BE2C (cell line): ENCODE results near the gene FMNL2.

Experiments
- DNase-seq: peaks from one replicate; pipeline ENCODE4 v3.0.0-alpha.2; 2020
- H3K27me3 ChIP-seq: fragments of 250-450 bp; sonication (Bioruptor Pico); 2 replicates; pipeline ENCODE4 v1.5.1; 2020; ENCODE audit warnings: mild to moderate bottlenecking
- H3K36me3 ChIP-seq: fragments of 250-450 bp; sonication (Bioruptor Pico); 2 replicates; pipeline ENCODE4 v1.5.1; 2020; ENCODE audit warnings: mild to moderate bottlenecking
- H3K4me1 ChIP-seq: fragments of 250-450 bp; sonication (Bioruptor Pico); 2 replicates; pipeline ENCODE4 v1.5.1; 2020
- H3K4me3 ChIP-seq: 2 replicates; pipeline ENCODE4 v1.5.1; 2011; ENCODE audit warnings: low read depth, low read length
- H3K9me3 ChIP-seq: fragments of 250-450 bp; sonication (Bioruptor Pico); 2 replicates; pipeline ENCODE4 v1.5.1; 2020
- TF ChIP-seq, protein P1 (sequence below): IDR thresholded peaks from 2 replicates; pipeline ENCODE4 v1.5.1; 2012; ENCODE audit warnings: mild to moderate bottlenecking, low read depth, low read length

Gene FMNL2

GRCh38 chr2:152336854-152337510 lies 2.0 kb downstream of the FMNL2 start:
- DNase-seq: peak; percentile 24
- H3K36me3 ChIP-seq: no peaks in the 10 kb centered on the region
- TF ChIP-seq, protein P1, sequence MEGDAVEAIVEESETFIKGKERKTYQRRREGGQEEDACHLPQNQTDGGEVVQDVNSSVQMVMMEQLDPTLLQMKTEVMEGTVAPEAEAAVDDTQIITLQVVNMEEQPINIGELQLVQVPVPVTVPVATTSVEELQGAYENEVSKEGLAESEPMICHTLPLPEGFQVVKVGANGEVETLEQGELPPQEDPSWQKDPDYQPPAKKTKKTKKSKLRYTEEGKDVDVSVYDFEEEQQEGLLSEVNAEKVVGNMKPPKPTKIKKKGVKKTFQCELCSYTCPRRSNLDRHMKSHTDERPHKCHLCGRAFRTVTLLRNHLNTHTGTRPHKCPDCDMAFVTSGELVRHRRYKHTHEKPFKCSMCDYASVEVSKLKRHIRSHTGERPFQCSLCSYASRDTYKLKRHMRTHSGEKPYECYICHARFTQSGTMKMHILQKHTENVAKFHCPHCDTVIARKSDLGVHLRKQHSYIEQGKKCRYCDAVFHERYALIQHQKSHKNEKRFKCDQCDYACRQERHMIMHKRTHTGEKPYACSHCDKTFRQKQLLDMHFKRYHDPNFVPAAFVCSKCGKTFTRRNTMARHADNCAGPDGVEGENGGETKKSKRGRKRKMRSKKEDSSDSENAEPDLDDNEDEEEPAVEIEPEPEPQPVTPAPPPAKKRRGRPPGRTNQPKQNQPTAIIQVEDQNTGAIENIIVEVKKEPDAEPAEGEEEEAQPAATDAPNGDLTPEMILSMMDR: no peak

GRCh38 chr2:152337511-152337903 lies 2.5 kb downstream of the FMNL2 start:
- no peak for DNase-seq
- Histone ChIP-seq H3K27me3 (no peaks in the 10 kb centered on the region), H3K9me3 (no peaks in the 10 kb centered on the region), H3K4me3 (no peak overlapping the region), H3K36me3 (no peaks in the 10 kb centered on the region), H3K4me1 (no peaks in the 10 kb centered on the region)
- TF ChIP-seq, protein P1: no peak

More at GRCh38 chr2:152336854-152337510, 2.0 kb downstream of the FMNL2 start:
- Histone ChIP-seq H3K27me3 (no peaks in the 10 kb centered on the region), H3K9me3 (no peaks in the 10 kb centered on the region), H3K4me3 (peak overlapping the region; percentile 65), H3K4me1 (no peaks in the 10 kb centered on the region)

DNA sequence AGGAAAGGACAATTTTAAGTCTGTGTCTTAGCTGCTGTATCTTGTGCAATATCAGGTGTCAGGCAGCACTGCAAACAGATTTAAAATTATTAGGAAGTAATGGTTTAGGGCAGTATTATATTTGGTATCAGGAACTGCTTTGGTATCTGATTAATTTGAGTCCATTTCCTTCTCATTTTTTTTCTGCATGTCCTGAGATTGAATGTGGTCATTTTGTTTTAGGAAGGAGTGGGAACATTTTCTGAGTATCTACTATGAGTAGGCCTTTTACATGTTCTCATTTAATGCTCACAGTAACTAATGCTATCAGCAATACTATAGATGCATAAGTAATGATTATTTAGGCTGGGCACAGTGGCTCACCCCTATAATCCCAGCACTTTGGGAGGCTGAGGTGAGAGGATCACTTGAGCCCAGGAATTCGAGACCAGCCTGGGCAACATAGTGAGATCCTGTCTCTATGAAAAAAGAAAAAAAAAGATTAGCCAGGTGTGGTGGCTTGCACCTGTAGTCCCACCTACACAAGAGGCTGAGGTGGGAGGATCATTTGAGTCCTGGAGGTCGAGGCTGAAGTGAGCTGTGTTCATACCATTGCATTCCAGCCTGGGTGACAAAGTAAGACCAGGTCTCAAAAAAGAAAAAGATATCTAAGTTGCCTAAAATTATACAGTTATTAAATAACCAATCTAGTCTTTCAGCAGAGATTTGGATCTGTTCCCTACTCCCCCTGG lies 4.7 kb downstream of the FMNL2 start:
- Histone ChIP-seq H3K9me3 (no peaks in the 10 kb centered on the region), H3K27me3 (no peaks in the 10 kb centered on the region), H3K4me3 (no peak overlapping the region), H3K36me3 (no peaks in the 10 kb centered on the region), H3K4me1 (no peaks in the 10 kb centered on the region)
- TF ChIP-seq, protein P1: no peak
- no peak for DNase-seq

DNA sequence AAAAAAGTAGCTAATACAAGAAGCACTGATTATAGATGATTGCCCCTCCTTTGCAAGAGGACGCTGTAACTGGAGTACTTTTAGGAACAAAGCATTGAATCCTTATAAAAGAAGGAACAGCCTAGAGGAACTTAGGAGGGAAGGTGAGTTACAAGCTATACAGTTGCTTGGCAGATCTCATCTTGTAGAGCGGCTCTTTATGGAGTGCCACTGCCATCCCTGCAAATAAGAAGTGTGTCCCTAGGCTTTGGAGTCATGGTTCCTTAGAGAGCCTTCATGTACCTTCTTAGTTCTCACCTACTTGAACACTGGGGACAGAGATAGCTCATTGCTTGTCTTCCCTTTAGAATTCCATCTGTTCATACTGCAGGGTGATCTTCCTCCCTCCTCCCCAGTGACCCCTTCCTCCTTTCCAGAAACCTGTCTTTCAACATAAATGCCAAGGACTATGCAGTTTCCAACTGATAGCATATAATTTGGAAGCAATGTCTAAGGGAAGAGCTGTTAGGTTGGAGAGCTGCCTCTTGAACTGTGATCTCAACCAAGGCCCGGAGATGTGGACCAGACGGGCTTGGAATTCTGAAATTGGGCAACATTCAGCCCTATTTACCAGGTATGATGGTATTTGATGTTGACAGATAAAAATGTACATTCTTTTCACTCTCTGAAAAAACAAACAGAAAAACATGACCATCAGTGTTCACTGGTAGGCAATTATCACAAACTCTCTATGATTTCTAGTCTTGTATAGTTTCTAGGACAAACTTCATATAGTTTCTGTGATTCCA lies 7.5 kb downstream of the FMNL2 start:
- no peaks in the 10 kb centered on the region for H3K36me3 ChIP-seq
- H3K9me3 ChIP-seq: no peaks in the 10 kb centered on the region
- H3K27me3 ChIP-seq: no peaks in the 10 kb centered on the region
- no peak for DNase-seq
- TF ChIP-seq, protein P1: no peak
- H3K4me1 ChIP-seq: no peaks in the 10 kb centered on the region
- no peak overlapping the region for H3K4me3 ChIP-seq

- no peaks in the 10 kb centered on the region for H3K36me3 ChIP-seq
- DNase-seq: no peak
- no peaks in the 10 kb centered on the region for H3K27me3 ChIP-seq
- H3K9me3 ChIP-seq: no peaks in the 10 kb centered on the region
- H3K4me3 ChIP-seq: no peak overlapping the region
- no peaks in the 10 kb centered on the region for H3K4me1 ChIP-seq
- TF ChIP-seq, protein P1: no peak
Measured at GRCh38 chr2:152343426-152343825, 8.5 kb downstream of the FMNL2 start.
